NCI-H1092 treated with DMSO at 0.1 percent for 48 hours (cell line): ENCODE data around the gene FGB.

Experiments used
- DNase-seq: peaks from one replicate; lab custom pipeline; 2025; lab: John Stamatoyannopoulos, UW

Gene FGB

GRCh38 chr4:154562697-154563254 lies at the start of gene FGB:
Gene FGB (plus strand): TSS chr4:154563011. CDS start chr4:154563019, 8 bp downstream.
- DNase-seq = no peak

GRCh38 chr4:154516318-154517029 lies 46.3 kb upstream of the FGB start:
- DNase-seq = no peak

GRCh38 chr4:154517591-154517990 lies 45.2 kb upstream of the FGB start:
- no peak for DNase-seq

GRCh38 chr4:154519214-154519613 lies 43.6 kb upstream of the FGB start:
- DNase-seq = no peak

- no peak for DNase-seq
Observed at GRCh38 chr4:154521607-154522006, 41.2 kb upstream of the FGB start.

GRCh38 chr4:154526151-154526550 lies 36.7 kb upstream of the FGB start:
- DNase-seq = no peak

GRCh38 chr4:154527308-154527707 lies 35.5 kb upstream of the FGB start:
- DNase-seq = no peak

- no peak for DNase-seq
Observed at GRCh38 chr4:154528869-154529268, 33.9 kb upstream of the FGB start.

- no peak for DNase-seq
Observed at GRCh38 chr4:154529728-154530519, 32.9 kb upstream of the FGB start.

GRCh38 chr4:154534296-154534695 lies 28.5 kb upstream of the FGB start:
- no peak for DNase-seq

GRCh38 chr4:154542271-154542879 lies 20.4 kb upstream of the FGB start:
- DNase-seq = no peak

GRCh38 chr4:154545689-154546088 lies 17.1 kb upstream of the FGB start:
- DNase-seq = no peak

- peak; percentile 94 for DNase-seq
Observed at GRCh38 chr4:154549894-154550790, 12.7 kb upstream of the FGB start, which contains the start of gene PLRG1. Gene PLRG1 (minus strand): TSS chr4:154550400. CDS start chr4:154550308, 92 bp downstream.

GRCh38 chr4:154551872-154552686 lies 10.7 kb upstream of the FGB start:
- peak; percentile 63 for DNase-seq

- DNase-seq = no peak
Observed at GRCh38 chr4:154559141-154559493, 3.7 kb upstream of the FGB start.

- peak; percentile 34 for DNase-seq
Observed at GRCh38 chr4:154559494-154560418, 3.1 kb upstream of the FGB start.

GRCh38 chr4:154560419-154560801 lies 2.4 kb upstream of the FGB start:
- no peak for DNase-seq

- no peak for DNase-seq
Observed at GRCh38 chr4:154560824-154561231, 2.0 kb upstream of the FGB start.

GRCh38 chr4:154564311-154564710 lies 1.5 kb downstream of the FGB start:
- no peak for DNase-seq

GRCh38 chr4:154565704-154566103 lies 2.9 kb downstream of the FGB start:
- no peak for DNase-seq
